ENCODE results near the gene FRY.
"Not testable (repeated sequence)": the region's sequence is repeated elsewhere in the genome, so short reads cannot be mapped to it uniquely, and the experiment has no call there.

The FRY gene

DNA sequence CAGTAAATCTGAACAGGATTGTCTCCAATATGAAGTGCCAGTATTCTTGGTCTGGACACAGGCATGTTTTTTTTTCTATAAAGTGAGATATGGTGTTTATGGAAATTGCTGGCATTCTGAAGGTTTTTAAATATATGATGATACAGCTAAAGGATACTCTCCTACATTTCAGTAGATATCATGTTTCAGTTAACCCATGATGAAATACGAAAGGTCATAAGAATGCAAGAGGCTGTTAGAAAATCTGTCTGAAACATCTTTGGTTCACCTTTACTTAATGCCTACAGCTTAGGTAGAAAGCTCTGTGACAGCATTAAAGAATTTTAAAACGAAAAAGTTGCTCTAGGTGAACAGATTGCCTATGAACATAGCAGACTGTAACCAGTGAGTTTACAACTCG is 9.1 kb downstream of the FRY start:
- DNase-seq (ENCODE audit: low read depth, low spot score), result no peak

- DNase-seq (ENCODE audit: low read depth, low spot score), result no peak
These were observed 9.9 kb downstream of the FRY start for GRCh38 chr13:32041429-32041828.

- DNase-seq (ENCODE audit: low read depth, low spot score), result no peak
These were observed 11.0 kb downstream of the FRY start for GRCh38 chr13:32042551-32042950.

- no peak for DNase-seq (ENCODE audit: low read depth, low spot score)
These were observed 12.9 kb downstream of the FRY start for GRCh38 chr13:32044446-32044845.

GRCh38 chr13:32045537-32045936 is 14.0 kb downstream of the FRY start:
- no peak for DNase-seq (ENCODE audit: low read depth, low spot score)

DNA sequence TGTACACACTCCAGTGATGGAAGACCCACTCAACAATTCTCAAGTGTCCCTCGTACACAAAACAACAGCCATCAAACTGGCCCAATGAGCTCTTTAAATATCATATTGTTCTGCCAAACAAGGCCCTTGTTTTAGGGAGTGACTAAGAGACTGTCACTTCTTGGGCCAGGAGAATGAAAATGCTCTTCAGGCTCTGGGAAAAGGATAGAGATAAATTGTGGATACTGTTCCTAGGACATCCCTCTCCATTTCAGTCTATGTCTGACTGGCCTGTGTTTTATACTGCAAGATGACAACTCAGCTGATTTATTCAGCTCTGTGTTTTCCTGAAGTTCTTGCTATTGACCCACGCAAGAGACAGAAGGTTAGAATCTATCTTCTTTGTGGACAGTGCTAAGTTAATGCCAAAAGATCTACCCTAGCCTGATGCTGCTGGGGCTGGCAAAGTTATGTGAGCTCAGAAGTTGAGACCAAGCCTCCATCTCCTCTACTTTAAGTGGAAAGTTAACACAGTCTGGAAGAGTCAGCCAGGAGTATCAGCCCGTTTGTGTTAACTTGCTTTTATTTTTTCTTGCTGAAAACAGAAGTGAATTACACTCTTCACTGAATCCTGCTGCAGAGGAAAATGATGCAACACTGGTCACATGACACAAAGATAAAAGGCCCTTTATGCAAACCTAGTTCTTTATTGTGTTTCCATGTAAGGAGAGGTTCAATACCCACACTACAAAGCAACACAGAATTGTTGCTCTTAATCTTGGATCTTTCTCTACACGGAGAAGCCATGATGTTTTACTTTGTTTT is 14.6 kb downstream of the FRY start:
- DNase-seq (ENCODE audit: low read depth, low spot score), result no peak

- DNase-seq (ENCODE audit: low read depth, low spot score), result no peak
These were observed 15.5 kb downstream of the FRY start for GRCh38 chr13:32047088-32047487.

- no peak for DNase-seq (ENCODE audit: low read depth, low spot score)
These were observed 16.2 kb downstream of the FRY start for GRCh38 chr13:32047793-32048192.

- no peak for DNase-seq (ENCODE audit: low read depth, low spot score)
These were observed 17.2 kb downstream of the FRY start for GRCh38 chr13:32048816-32049215.

- DNase-seq (ENCODE audit: low read depth, low spot score), result no peak
These were observed 19.6 kb downstream of the FRY start for GRCh38 chr13:32051156-32051555.

GRCh38 chr13:32056316-32056715 is 24.7 kb downstream of the FRY start:
- no peak for DNase-seq (ENCODE audit: low read depth, low spot score)

DNA sequence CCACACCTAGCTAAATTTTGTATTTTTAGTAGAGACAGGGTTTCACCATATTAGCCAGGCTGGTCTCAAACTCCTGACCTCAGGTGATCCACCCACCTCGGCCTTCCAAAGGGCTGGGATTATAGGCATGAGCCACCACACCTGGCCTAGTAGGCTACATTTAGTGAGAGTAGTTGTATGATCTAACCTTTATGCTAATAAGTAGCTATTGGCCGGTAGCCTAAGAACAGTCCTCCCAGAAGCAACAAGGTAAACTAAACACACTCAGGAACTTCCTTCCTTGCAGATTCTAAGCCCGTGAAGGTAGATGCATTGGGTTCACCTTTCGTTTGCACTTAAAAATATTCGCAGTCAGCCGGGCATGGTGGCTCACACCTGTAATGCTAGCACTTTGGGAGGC is 25.8 kb downstream of the FRY start:
- DNase-seq (ENCODE audit: low read depth, low spot score), result not testable (repeated sequence)

DNA sequence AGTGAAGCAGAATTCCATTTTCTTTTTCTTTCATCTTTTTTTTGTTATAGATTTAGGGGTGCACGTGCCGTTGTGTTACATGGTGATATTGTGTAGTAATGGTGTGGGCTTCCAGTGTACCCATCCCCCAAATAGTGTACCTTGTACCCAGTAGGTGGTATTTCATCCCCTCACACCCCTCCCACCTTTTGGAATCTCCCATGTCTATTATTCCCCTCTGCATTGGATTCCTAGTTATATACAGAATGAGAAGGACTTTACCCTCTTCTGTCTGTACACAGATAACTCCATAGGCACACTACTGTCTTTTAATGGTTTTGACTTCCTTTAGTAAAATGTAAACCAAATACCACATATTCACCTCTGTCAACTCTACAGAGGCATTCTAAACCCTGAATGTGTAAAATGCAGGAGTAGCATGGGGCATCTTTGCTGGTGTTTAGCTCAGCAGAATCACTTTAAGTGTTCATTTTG is 28.0 kb downstream of the FRY start:
- no peak for DNase-seq (ENCODE audit: low read depth, low spot score)

GRCh38 chr13:32060401-32060878 is 28.9 kb downstream of the FRY start:
- DNase-seq (ENCODE audit: low read depth, low spot score), result no peak

DNA sequence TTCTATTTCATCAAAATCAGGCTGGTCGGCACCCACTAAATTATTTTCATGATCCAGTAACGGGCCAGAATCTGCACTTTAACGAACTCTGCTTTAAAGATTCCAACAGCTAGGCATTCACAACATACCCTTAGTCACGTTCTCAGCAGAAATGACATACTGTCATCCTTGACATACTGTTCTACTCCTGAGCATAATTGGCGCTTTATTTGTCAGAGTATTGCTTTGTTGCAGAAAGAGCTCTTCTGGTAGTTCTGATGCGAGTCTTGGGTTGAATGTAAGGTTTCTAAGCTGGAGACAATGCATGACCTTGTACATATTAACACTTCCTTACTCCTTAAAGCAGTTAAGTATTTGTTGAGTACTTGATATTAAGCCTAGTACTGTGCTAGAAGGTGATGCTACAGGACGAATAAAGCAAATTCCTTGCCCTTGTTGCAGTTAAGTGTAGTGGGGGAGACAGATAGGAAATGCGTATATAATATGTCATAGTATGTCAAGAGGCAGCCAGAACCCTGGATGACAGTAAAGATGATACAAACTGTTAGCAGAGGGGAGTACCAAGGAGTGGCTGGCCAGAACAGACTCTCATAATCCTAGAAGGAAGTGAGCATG is 32.2 kb downstream of the FRY start:
- DNase-seq (ENCODE audit: low read depth, low spot score), result no peak

DNA sequence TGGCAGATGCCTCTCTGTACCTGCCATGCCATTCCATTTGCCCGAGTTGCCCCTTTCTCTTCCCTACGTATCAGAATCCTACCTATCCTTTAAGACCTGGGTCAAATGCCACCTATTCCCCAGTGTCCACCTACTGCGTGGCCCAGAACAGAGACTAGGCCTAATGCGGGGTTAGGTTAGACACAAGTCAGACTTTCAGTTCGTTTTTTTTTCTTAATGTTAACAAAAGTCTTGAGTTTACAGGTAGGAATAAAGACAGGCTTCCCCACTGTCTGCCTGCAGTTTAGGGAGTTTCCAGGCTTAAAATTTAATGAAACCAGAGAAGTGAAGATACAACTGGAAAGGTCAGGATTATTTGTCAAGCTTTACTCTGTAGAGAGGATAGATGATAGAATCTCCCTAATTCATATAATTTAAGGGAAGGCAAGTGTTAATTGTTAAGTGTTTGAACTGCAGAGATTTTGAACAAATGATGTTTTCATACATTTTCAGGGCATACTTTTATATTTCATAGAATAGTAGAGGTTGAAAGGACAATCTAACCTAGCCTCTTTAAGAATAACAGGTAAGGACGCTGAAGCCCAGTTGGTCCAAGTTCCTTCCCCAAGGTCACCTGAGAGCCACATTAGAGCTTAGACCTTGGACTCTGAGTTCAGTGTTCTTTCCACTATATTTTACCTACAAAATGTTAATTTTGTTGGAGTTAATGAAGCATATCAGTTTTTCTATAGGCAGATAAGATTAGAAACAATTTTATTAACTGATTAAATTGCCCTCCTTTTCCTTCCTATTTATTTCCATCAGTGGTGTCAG is 35.8 kb downstream of the FRY start:
- no peak for DNase-seq (ENCODE audit: low read depth, low spot score)

GRCh38 chr13:32068255-32068654 is 36.7 kb downstream of the FRY start:
- no peak for DNase-seq (ENCODE audit: low read depth, low spot score)

GRCh38 chr13:32073180-32073864 is 41.7 kb downstream of the FRY start:
- DNase-seq (ENCODE audit: low read depth, low spot score), result no peak

- no peak for DNase-seq (ENCODE audit: low read depth, low spot score)
These were observed 43.7 kb downstream of the FRY start for GRCh38 chr13:32075170-32075851.

- DNase-seq (ENCODE audit: low read depth, low spot score), result no peak
These were observed 48.0 kb downstream of the FRY start for GRCh38 chr13:32079587-32079986.

DNA sequence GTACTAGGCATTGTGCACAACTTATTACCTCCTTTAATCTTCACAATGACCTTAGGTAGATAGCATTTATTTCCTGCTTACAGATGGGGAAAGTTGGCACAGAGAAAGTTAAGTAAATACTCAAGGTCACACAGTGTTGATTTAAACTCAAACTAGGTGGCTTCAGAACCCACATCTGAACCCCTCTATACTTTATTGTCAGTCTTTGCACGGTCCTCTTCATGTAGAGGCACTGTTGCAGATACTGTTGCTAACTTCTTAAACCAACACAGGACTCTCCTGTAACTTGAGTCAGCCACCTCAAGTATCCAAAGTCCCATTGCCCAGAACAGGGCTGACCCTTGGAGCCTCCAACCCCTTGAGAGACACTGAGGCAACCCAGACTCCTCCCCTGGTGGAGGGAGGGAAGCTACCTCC is 48.8 kb downstream of the FRY start:
- no peak for DNase-seq (ENCODE audit: low read depth, low spot score)

Data from ELF-1 (cell line).